ENCODE results near the gene SH2D3A. TPM values are rescaled to one million over a fixed set of nuclear protein-coding genes. Genes with fewer than 3 reads are reported as not detected.

Gene SH2D3A
- 10 to 100 TPM; 13.8 to 22.3 TPM for total RNA-seq

- Mint-ChIP-seq H3K27me3 (no peaks in the 10 kb centered on the region), H3K4me1 (peaks cover 38% of the 10 kb centered on the region), H3K36me3 (no peaks in the 10 kb centered on the region), H3K4me3 (peak within 1 kb of the TSS; percentile 91), H3K9me3 (ENCODE audit: low read depth) (no peaks in the 10 kb centered on the region), H3K27ac (peak within 1 kb of the TSS; percentile 93)
- peak; percentile 98 for DNase-seq
- CTCF ChIA-PET: interaction anchor here (1.2 to 4.4 kb wide), 7 partner anchors 11 to 113 kb away, joined by 3 to 23 read pairs (median 9); no protein-coding TSS in a partner anchor
- peak; percentile 77 for ATAC-seq
Observed at GRCh38 chr19:6767357-6768235, at the start of gene SH2D3A. TSS of gene SH2D3A (minus strand) at chr19:6767435. CDS start at chr19:6763748, 3,687 bp downstream.

- no peaks in the 10 kb centered on the region for H3K27me3 Mint-ChIP-seq
- peaks cover 4% of the 10 kb centered on the region for H3K9me3 Mint-ChIP-seq (ENCODE audit: low read depth)
- no peak overlapping the region for H3K4me3 Mint-ChIP-seq
- CTCF ChIA-PET: interaction anchor here (0.9 to 2.5 kb wide), 8 partner anchors 9 to 75 kb away, joined by 3 to 8 read pairs (median 4); partner anchors contain the start of gene VAV1
- ATAC-seq (peak; percentile 40), DNase-seq (no peak)
- H3K27ac Mint-ChIP-seq: peak overlapping the region; percentile 51
- peaks cover 60% of the 10 kb centered on the region for H3K4me1 Mint-ChIP-seq
- H3K36me3 Mint-ChIP-seq: peaks cover 46% of the 10 kb centered on the region
Observed at GRCh38 chr19:6813659-6814058, 46.4 kb upstream of the SH2D3A start.

- CTCF ChIA-PET: interaction anchor here (1.0 to 2.5 kb wide), 5 partner anchors 9 to 74 kb away, joined by 3 to 8 read pairs (median 5); partner anchors contain the start of gene VAV1
- H3K4me1 Mint-ChIP-seq: peaks cover 61% of the 10 kb centered on the region
- ATAC-seq: no peak
- no peak for DNase-seq
- no peaks in the 10 kb centered on the region for H3K27me3 Mint-ChIP-seq
- H3K36me3 Mint-ChIP-seq: peaks cover 42% of the 10 kb centered on the region
- H3K9me3 Mint-ChIP-seq (ENCODE audit: low read depth): peaks cover 3% of the 10 kb centered on the region
- peak overlapping the region; percentile 1 for H3K4me3 Mint-ChIP-seq
- no peak overlapping the region for H3K27ac Mint-ChIP-seq
Observed at GRCh38 chr19:6812612-6813011, 45.4 kb upstream of the SH2D3A start.

DNA sequence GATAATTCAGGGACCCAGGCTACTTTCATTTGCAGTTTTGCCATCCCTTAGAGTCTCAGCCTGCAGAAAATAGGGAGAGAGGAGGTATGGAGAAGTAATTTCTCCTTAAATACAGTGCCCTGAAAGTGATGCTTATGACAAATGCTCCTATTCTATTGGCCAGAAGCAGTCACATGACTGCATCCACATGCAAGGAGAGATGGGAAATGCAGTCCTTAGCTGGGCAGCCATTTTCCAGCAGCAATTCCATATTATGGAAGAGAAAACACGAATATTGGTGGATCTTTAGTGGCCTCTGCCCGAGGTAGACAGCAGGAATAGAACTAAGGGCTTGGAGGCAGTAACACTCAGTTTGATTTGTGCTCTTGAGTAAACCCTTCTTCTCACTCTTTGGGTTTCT is 44.7 kb upstream of the SH2D3A start:
- ATAC-seq: no peak
- Mint-ChIP-seq H3K36me3 (peaks cover 43% of the 10 kb centered on the region), H3K4me3 (no peak overlapping the region), H3K4me1 (peaks cover 58% of the 10 kb centered on the region), H3K27me3 (no peaks in the 10 kb centered on the region), H3K27ac (no peak overlapping the region), H3K9me3 (ENCODE audit: low read depth) (peaks cover 3% of the 10 kb centered on the region)
- no peak for DNase-seq
- CTCF ChIA-PET: interaction anchor here (1.7 to 2.5 kb wide), 3 partner anchors 9 to 39 kb away, joined by 5 to 8 read pairs (median 5); partner anchors contain the start of gene VAV1

- H3K27ac Mint-ChIP-seq: no peak overlapping the region
- H3K27me3 Mint-ChIP-seq: no peaks in the 10 kb centered on the region
- DNase-seq: no peak
- no peak overlapping the region for H3K4me3 Mint-ChIP-seq
- CTCF ChIA-PET: interaction anchor here (1.7 kb wide), 1 partner anchor 9 kb away, joined by 5 read pairs; no protein-coding TSS in a partner anchor
- ATAC-seq: no peak
- H3K4me1 Mint-ChIP-seq: peaks cover 57% of the 10 kb centered on the region
- peaks cover 45% of the 10 kb centered on the region for H3K36me3 Mint-ChIP-seq
- peaks cover 3% of the 10 kb centered on the region for H3K9me3 Mint-ChIP-seq (ENCODE audit: low read depth)
Observed at GRCh38 chr19:6811378-6811777, 44.1 kb upstream of the SH2D3A start.

DNA sequence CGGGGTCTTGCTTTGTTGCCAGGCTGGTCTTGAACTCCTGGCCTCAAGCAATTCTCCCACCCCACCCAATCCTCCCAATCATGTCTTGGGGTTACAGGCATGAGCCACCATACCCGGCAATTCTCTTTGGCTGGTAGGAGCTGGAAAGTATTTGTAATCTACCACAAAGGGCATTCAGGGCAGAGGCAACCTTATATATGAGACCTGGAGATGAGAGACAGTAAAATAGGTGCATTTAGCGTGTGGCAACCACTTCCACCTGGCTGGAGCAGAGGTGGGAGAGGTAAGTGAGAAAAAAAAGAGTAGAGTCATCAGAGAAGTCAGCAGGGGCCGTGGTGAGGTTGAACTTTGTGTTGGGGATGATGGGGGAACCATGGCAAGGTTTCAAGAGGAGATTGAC is 42.0 kb upstream of the SH2D3A start:
- CTCF ChIA-PET: interaction anchor here (1.5 kb wide), 1 partner anchor 38 kb away, joined by 3 read pairs; no protein-coding TSS in a partner anchor
- DNase-seq (no peak), ATAC-seq (no peak)
- Mint-ChIP-seq H3K4me1 (peaks cover 47% of the 10 kb centered on the region), H3K9me3 (ENCODE audit: low read depth) (peaks cover 3% of the 10 kb centered on the region), H3K27ac (peak overlapping the region; percentile 3), H3K36me3 (peaks cover 41% of the 10 kb centered on the region), H3K4me3 (no peak overlapping the region), H3K27me3 (no peaks in the 10 kb centered on the region)

- Mint-ChIP-seq H3K4me1 (peaks cover 43% of the 10 kb centered on the region), H3K27ac (no peak overlapping the region), H3K9me3 (ENCODE audit: low read depth) (peaks cover 3% of the 10 kb centered on the region), H3K36me3 (peaks cover 45% of the 10 kb centered on the region), H3K27me3 (no peaks in the 10 kb centered on the region), H3K4me3 (no peak overlapping the region)
- CTCF ChIA-PET: interaction anchor here (0.6 to 1.6 kb wide), 3 partner anchors 36 to 55 kb away, joined by 3 to 7 read pairs (median 7); partner anchors contain the start of gene VAV1
- no peak for ATAC-seq
- no peak for DNase-seq
Observed at GRCh38 chr19:6808494-6808893, 41.3 kb upstream of the SH2D3A start.

GRCh38 chr19:6807291-6807690 is 40.1 kb upstream of the SH2D3A start:
- peaks cover 41% of the 10 kb centered on the region for H3K36me3 Mint-ChIP-seq
- no peak overlapping the region for H3K4me3 Mint-ChIP-seq
- CTCF ChIA-PET: interaction anchor here (1.6 kb wide), 1 partner anchor 56 kb away, joined by 7 read pairs; no protein-coding TSS in a partner anchor
- H3K9me3 Mint-ChIP-seq (ENCODE audit: low read depth): peaks cover 3% of the 10 kb centered on the region
- no peak for ATAC-seq
- H3K4me1 Mint-ChIP-seq: peaks cover 41% of the 10 kb centered on the region
- no peak overlapping the region for H3K27ac Mint-ChIP-seq
- DNase-seq: no peak
- H3K27me3 Mint-ChIP-seq: no peaks in the 10 kb centered on the region

GRCh38 chr19:6806488-6806887 is 39.3 kb upstream of the SH2D3A start:
- Mint-ChIP-seq H3K36me3 (peaks cover 34% of the 10 kb centered on the region), H3K27me3 (no peaks in the 10 kb centered on the region), H3K9me3 (ENCODE audit: low read depth) (peaks cover 3% of the 10 kb centered on the region), H3K4me3 (no peak overlapping the region), H3K4me1 (peaks cover 38% of the 10 kb centered on the region), H3K27ac (no peak overlapping the region)
- ATAC-seq (no peak), DNase-seq (no peak)
- CTCF ChIA-PET: interaction anchor here (0.7 kb wide), 1 partner anchor 9 kb away, joined by 3 read pairs; no protein-coding TSS in a partner anchor

- peaks cover 30% of the 10 kb centered on the region for H3K36me3 Mint-ChIP-seq
- DNase-seq (no peak), ATAC-seq (no peak)
- H3K9me3 Mint-ChIP-seq (ENCODE audit: low read depth): no peaks in the 10 kb centered on the region
- H3K4me3 Mint-ChIP-seq: peak overlapping the region; percentile 78
- H3K4me1 Mint-ChIP-seq: peaks cover 49% of the 10 kb centered on the region
- H3K27ac Mint-ChIP-seq: peak overlapping the region; percentile 90
- no peaks in the 10 kb centered on the region for H3K27me3 Mint-ChIP-seq
- CTCF ChIA-PET: interaction anchor here (1.0 to 5.5 kb wide), 9 partner anchors 9 to 410 kb away, joined by 3 to 46 read pairs (median 5); partner anchors contain the start of genes GPR108, GTF2F1 and VAV1
Observed at GRCh38 chr19:6803036-6803404, 35.8 kb upstream of the SH2D3A start.

DNA sequence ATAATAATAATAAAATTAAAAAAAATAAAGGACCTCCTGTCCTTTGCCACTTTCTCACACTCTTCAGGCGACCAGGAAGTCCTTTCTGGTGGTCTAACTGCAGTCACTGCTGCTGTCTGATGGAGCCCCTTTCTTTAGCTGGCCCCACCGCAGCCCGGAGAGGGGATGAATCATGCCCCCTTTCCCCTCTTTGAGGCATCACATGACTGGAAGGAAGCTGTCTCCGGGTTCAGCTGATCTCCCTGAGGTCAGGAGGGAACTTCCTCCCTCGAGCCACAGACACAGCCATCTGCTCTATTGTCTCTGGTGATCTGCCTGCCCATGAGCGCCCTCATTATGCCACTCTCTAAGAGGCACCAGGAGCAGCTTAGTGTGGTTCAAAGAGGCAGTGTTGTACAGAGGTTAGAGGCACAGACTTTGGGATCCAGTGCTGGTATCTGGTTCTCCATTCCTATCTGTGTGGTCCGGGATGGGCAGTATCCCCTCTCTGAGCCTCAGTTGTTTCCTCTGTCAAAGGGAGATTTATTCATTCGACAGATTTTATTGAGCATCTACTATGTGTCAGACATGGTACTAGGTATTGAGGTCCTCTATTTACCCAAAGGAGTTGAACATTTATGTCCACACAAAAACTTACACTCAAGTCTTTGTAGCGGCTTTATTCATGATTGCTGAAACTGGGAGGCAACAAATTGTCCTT is 35.3 kb upstream of the SH2D3A start:
- CTCF ChIA-PET: interaction anchor here (1.0 to 5.5 kb wide), 10 partner anchors 10 to 409 kb away, joined by 3 to 46 read pairs (median 4); partner anchors contain the start of genes GPR108, GTF2F1 and VAV1

GRCh38 chr19:6801485-6802086 is 34.4 kb upstream of the SH2D3A start:
- ATAC-seq (peak; percentile 74), DNase-seq (peak; percentile 90)
- Mint-ChIP-seq H3K27me3 (no peaks in the 10 kb centered on the region), H3K9me3 (ENCODE audit: low read depth) (no peaks in the 10 kb centered on the region), H3K4me3 (peak overlapping the region; percentile 78), H3K27ac (peak overlapping the region; percentile 93), H3K36me3 (peaks cover 27% of the 10 kb centered on the region), H3K4me1 (peaks cover 54% of the 10 kb centered on the region)
- CTCF ChIA-PET: interaction anchor here (1.0 to 5.5 kb wide), 15 partner anchors 10 to 64 kb away, joined by 3 to 46 read pairs (median 3); partner anchors contain the start of genes GPR108 and VAV1

More for the DNA sequence above, 35.3 kb upstream of the SH2D3A start:
- peak; percentile 89 for DNase-seq
- Mint-ChIP-seq H3K27ac (peak overlapping the region; percentile 90), H3K9me3 (ENCODE audit: low read depth) (no peaks in the 10 kb centered on the region), H3K27me3 (no peaks in the 10 kb centered on the region), H3K4me1 (peaks cover 49% of the 10 kb centered on the region), H3K36me3 (peaks cover 30% of the 10 kb centered on the region), H3K4me3 (peak overlapping the region; percentile 78)
- ATAC-seq: peak; percentile 59

Data from activated CD8-positive, alpha-beta memory T cell treated with anti-CD3 and anti-CD28 coated beads, Interleukin-2, amount 10 ng/mL, durations not matched to agents 7 days and 5 days (primary cell).